Common myeloid progenitor, CD34-positive (primary cell): ENCODE results near the gene PCNX3.

Experiments used
- CTCF ChIA-PET: fragments of 350-600 bp; sonication (Branson Sonifier 250); formaldehyde crosslinking; loops from one replicate; lab custom pipeline; 2021; ENCODE audit warnings: antibody characterized with exemption; lab: Charles Lee
- POLR2A ChIA-PET: fragments of 350-600 bp; sonication (Branson Sonifier 250); formaldehyde crosslinking; loops from one replicate; lab custom pipeline; 2021; ENCODE audit warnings: antibody characterized with exemption; lab: Charles Lee
- DNase-seq, 3 donors: peaks; one replicate each; pipeline versions ENCODE4 v3.0.0 to v3.0.0-alpha.2; 2013
- H3K27ac ChIP-seq, 2 experiments: 1 replicate in 1 of 2; 2 replicates in 1 of 2; pipeline ENCODE4 v1.7.0; 2013; ENCODE audit warnings: inconsistent platforms in 2 of 2, low read length in 2 of 2, mild to moderate bottlenecking in 2 of 2, low read depth in 1 of 2, moderate library complexity in 1 of 2; ENCODE audit not compliant: severe bottlenecking in 2 of 2, insufficient read depth in 1 of 2, poor library complexity in 1 of 2
- H3K27me3 ChIP-seq, 5 experiments: replicated peaks in 2 of 5; 1 replicate in 3 of 5; 2 replicates in 2 of 5; pipeline versions ENCODE4 v1.6.1 to v1.7.0; 2013; ENCODE audit warnings: low read length in 4 of 5, mild to moderate bottlenecking in 2 of 5, moderate library complexity in 2 of 5, inconsistent platforms in 1 of 5; ENCODE audit not compliant: insufficient read depth in 5 of 5, control insufficient read depth in 4 of 5
- H3K36me3 ChIP-seq, 4 experiments: 1 replicate in 2 of 4; 2 replicates in 2 of 4; pipeline versions ENCODE4 v1.6.1 to v1.7.0; 2013; ENCODE audit warnings: low read length in 3 of 4, control low read depth in 1 of 4, mild to moderate bottlenecking in 1 of 4; ENCODE audit not compliant: control insufficient read depth in 4 of 4, insufficient read depth in 4 of 4
- H3K4me1 ChIP-seq, 4 experiments: 1 replicate in 3 of 4; 2 replicates in 1 of 4; pipeline versions ENCODE4 v1.6.1 to v1.7.1; 2013; ENCODE audit warnings: low read length in 3 of 4, mild to moderate bottlenecking in 3 of 4, control low read depth in 1 of 4, inconsistent platforms in 1 of 4, moderate library complexity in 1 of 4; ENCODE audit not compliant: control insufficient read depth in 4 of 4, insufficient read depth in 4 of 4; ENCODE audit errors: control extremely low read depth in 1 of 4
- H3K4me3 ChIP-seq, 7 experiments: 1 replicate in 4 of 7; 2 replicates in 3 of 7; pipeline versions ENCODE4 v1.5.1 to v1.7.0; 2013; ENCODE audit warnings: mild to moderate bottlenecking in 7 of 7, low read length in 6 of 7, moderate library complexity in 6 of 7, inconsistent platforms in 2 of 7, low read depth in 2 of 7, control low read depth in 1 of 7; ENCODE audit not compliant: insufficient read depth in 4 of 7, control insufficient read depth in 1 of 7; ENCODE audit errors: extremely low read depth in 1 of 7
- H3K9me3 ChIP-seq, 5 experiments: 1 replicate in 4 of 5; 2 replicates in 1 of 5; pipeline versions ENCODE4 v1.6.1 to v1.7.1; 2013; ENCODE audit warnings: low read length in 4 of 5, mild to moderate bottlenecking in 2 of 5, inconsistent platforms in 1 of 5, low read depth in 1 of 5, moderate library complexity in 1 of 5; ENCODE audit not compliant: control insufficient read depth in 4 of 5, insufficient read depth in 2 of 5; ENCODE audit errors: control extremely low read depth in 1 of 5
- WGBS: methylation state at CpG from one replicate; pipeline ENCODE4 v1.1.5; 2013; ENCODE audit not compliant: insufficient coverage; 5-methylcytosine and 5-hydroxymethylcytosine counted together

PCNX3 gene

DNA sequence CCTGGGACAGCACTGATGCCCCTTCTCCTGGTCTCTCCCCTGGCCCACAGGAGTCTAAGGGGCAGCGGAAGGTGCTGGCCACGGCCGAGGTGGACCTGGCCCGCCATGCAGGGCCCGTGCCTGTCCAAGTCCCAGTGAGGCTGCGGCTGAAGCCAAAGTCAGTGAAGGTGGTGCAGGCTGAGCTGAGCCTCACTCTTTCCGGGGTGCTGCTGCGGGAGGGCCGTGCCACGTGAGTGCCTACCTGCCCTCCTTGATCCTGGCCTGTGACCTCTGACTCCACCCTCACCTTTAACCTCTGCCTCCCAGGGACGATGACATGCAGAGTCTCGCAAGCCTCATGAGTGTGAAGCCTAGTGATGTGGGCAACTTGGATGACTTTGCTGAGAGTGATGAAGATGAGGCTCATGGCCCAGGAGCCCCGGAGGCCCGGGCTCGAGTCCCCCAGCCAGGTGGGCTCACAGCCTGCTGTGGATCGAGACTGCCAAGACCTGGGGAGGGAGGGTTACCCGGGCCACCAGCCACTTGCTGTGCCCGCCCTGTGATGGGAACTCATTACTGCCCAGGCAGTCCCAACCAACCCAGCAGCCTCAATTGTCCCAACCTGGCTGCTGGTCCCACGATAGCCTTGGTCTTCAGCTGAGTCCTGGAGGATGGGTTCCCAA, 35.4 kb upstream of the PCNX3 start:
- Histone ChIP-seq H3K4me3 (no peak overlapping the region), H3K27ac (no peak overlapping the region), H3K36me3 (peaks cover 0 to 54% (median 36%) of the 10 kb centered on the region in 4 experiments), H3K27me3 (no peaks in the 10 kb centered on the region), H3K9me3 (no peaks in the 10 kb centered on the region), H3K4me1 (peaks cover 0 to 35% (median 28%) of the 10 kb centered on the region in 4 experiments)
- 97% methylated on average over 17 of the region's 19 CpGs for WGBS
- no peak for DNase-seq
- ChIA-PET CTCF (interaction anchor here (0.7 to 16.4 kb wide), 3 partner anchors 8 to 41 kb away, joined by 3 to 262 read pairs (median 170); partner anchors contain the start of gene FAM89B), POLR2A (interaction anchor here (1.1 kb wide), 1 partner anchor 9 kb away, joined by 3 read pairs; no protein-coding TSS in a partner anchor)

DNA sequence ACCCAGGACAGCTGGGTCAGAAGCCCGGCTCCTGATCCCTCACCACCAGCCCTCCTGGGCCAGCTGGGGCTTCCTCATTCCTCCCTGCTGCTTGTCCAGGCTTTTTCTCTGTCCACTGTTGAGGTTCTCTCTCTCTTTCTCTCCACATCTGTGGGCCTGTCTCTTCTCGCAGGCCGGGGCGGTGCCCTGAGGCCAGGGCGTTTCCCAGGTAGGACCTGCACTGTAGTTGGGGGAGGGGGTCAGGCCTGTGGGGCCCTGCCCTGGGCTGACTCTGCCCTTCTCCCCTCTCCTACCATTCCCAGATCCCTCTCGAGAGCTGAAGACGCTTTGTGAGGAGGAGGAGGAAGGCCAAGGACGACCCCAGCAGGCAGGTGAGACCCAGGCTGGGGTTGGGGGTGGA, 34.8 kb upstream of the PCNX3 start:
- CTCF ChIA-PET, result interaction anchor here (0.7 to 16.4 kb wide), 3 partner anchors 8 to 42 kb away, joined by 3 to 262 read pairs (median 170); partner anchors contain the start of gene FAM89B
- H3K27ac ChIP-seq, result no peak overlapping the region
- no peak overlapping the region for H3K4me3 ChIP-seq
- no peaks in the 10 kb centered on the region for H3K27me3 ChIP-seq
- DNase-seq, result no peak
- peaks cover 0 to 59% (median 38%) of the 10 kb centered on the region in 4 experiments for H3K36me3 ChIP-seq
- no peaks in the 10 kb centered on the region for H3K9me3 ChIP-seq
- H3K4me1 ChIP-seq, result peaks cover 0 to 30% (median 23%) of the 10 kb centered on the region in 4 experiments
- WGBS, result 100% methylated on average over 2 of the region's 8 CpGs
- POLR2A ChIA-PET, result interaction anchor here (1.1 kb wide), 1 partner anchor 8 kb away, joined by 3 read pairs; no protein-coding TSS in a partner anchor

DNA sequence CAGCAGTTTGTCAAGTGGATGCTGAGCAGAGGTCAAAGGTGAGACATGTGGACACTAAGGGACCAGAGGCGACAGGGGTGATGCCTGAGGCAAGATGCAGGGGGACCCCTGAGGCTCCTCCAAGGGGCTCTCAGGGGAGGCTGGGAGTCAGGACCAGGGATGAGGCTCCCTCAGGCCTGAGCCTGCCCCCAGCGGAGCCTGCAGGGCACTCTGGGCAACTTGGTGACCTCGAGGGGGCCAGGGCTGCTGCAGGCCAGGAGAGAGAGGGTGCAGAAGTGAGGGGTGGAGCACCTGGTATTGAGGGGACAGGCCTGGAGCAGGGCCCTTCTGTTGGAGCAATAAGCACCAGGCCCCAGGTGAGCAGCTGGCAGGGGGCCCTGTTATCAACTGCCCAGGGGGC, 33.6 kb upstream of the PCNX3 start:
- peaks cover 0 to 67% (median 45%) of the 10 kb centered on the region in 4 experiments for H3K36me3 ChIP-seq
- 93% methylated on average over 3 of the region's 3 CpGs for WGBS
- no peaks in the 10 kb centered on the region for H3K9me3 ChIP-seq
- DNase-seq, result no peak
- no peaks in the 10 kb centered on the region for H3K27me3 ChIP-seq
- POLR2A ChIA-PET, result no interaction called here
- H3K4me1 ChIP-seq, result peaks cover 0 to 25% (median 14%) of the 10 kb centered on the region in 4 experiments
- H3K4me3 ChIP-seq, result no peak overlapping the region
- no peak overlapping the region for H3K27ac ChIP-seq
- CTCF ChIA-PET, result interaction anchor here (1.2 to 16.4 kb wide), 6 partner anchors 8 to 43 kb away, joined by 3 to 262 read pairs (median 5); partner anchors contain the start of gene ZNRD2

DNA sequence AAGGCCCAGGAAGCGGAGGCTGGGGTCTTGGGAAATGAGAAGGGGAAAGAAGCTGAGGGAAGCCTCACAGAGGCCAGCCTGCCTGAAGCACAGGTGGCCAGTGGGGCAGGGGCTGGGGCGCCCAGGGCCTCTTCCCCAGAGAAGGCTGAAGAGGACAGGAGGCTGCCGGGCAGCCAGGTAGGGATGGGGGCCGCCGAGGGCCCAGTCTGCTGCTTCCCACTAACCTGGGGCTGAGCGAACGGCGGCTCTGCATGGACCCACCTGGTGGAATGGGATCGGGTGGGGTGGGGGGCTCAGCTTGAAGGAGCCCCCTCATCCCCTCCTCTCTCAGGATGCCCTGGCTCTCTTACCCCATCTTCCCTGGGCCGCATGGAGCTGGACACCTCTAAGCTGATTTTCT, 32.0 kb upstream of the PCNX3 start:
- Histone ChIP-seq H3K4me1 (peaks cover 0 to 24% (median 13%) of the 10 kb centered on the region in 4 experiments), H3K27me3 (no peaks in the 10 kb centered on the region), H3K9me3 (no peaks in the 10 kb centered on the region), H3K27ac (no peak overlapping the region), H3K36me3 (peaks cover 0 to 67% (median 41%) of the 10 kb centered on the region in 4 experiments), H3K4me3 (no peak overlapping the region)
- CTCF ChIA-PET, result interaction anchor here (0.8 to 16.4 kb wide), 7 partner anchors 7 to 45 kb away, joined by 3 to 262 read pairs (median 6); partner anchors contain the start of genes EHBP1L1, FAM89B and ZNRD2
- DNase-seq, result no peak
- 97% methylated on average over 7 of the region's 10 CpGs for WGBS
- POLR2A ChIA-PET, result no interaction called here

GRCh38 chr11:65584106-65584505, 31.5 kb upstream of the PCNX3 start:
- whole genome bisulfite sequencing, result 90% methylated on average over 3 of the region's 8 CpGs

DNA sequence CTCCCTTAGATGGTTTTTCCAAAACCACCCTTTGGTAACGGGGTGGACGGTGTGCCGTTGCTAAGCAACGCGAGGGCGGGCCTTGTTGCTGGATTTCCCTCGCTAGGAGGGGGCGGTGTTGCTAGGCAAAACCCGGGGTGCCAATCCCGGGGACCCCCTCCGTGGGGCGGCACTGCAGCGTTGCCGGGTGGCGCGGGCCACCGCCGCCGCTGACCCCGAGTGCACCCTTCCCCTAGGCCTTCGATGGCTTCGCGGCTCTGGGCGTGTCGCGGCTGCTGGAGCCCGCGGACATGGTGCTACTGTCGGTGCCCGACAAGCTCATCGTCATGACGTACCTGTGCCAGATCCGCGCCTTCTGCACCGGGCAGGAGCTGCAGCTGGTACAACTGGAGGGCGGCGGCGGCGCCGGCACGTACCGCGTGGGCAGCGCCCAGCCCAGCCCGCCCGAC, 30.8 kb upstream of the PCNX3 start:
- Histone ChIP-seq H3K27ac (no peak overlapping the region), H3K4me3 (no peak overlapping the region), H3K9me3 (no peaks in the 10 kb centered on the region), H3K27me3 (no peaks in the 10 kb centered on the region), H3K4me1 (peaks cover 0 to 32% (median 24%) of the 10 kb centered on the region in 4 experiments), H3K36me3 (peaks cover 0 to 59% (median 35%) of the 10 kb centered on the region in 4 experiments)
- no peak for DNase-seq
- ChIA-PET POLR2A (interaction anchor here (5.4 kb wide), 1 partner anchor 9 kb away, joined by 32 read pairs; the partner anchor contains the start of gene EHBP1L1), CTCF (interaction anchor here (1.7 to 16.6 kb wide), 5 partner anchors 5 to 46 kb away, joined by 7 to 262 read pairs (median 170); partner anchors contain the start of genes EHBP1L1, FAM89B, MAP3K11 and PCNX3)
- 91% methylated on average over 44 of the region's 46 CpGs for WGBS

More at GRCh38 chr11:65584106-65584505, 31.5 kb upstream of the PCNX3 start:
- H3K36me3 ChIP-seq, result peaks cover 0 to 64% (median 40%) of the 10 kb centered on the region in 4 experiments
- H3K27me3 ChIP-seq, result no peaks in the 10 kb centered on the region
- CTCF ChIA-PET, result interaction anchor here (0.8 to 16.4 kb wide), 4 partner anchors 6 to 45 kb away, joined by 3 to 262 read pairs (median 144); partner anchors contain the start of genes EHBP1L1, FAM89B and ZNRD2
- no peak for DNase-seq
- peaks cover 0 to 26% (median 18%) of the 10 kb centered on the region in 4 experiments for H3K4me1 ChIP-seq
- no peak overlapping the region for H3K4me3 ChIP-seq
- no peaks in the 10 kb centered on the region for H3K9me3 ChIP-seq
- no peak overlapping the region for H3K27ac ChIP-seq
- POLR2A ChIA-PET, result interaction anchor here (5.4 kb wide), 1 partner anchor 8 kb away, joined by 32 read pairs; the partner anchor contains the start of gene EHBP1L1
